DMS79 (cell line): Measurements from ENCODE around the gene CTNND2.

Experiments
- DNase-seq: peaks from one replicate; lab custom pipeline; 2025; lab: John Stamatoyannopoulos, UW

Gene CTNND2

DNA sequence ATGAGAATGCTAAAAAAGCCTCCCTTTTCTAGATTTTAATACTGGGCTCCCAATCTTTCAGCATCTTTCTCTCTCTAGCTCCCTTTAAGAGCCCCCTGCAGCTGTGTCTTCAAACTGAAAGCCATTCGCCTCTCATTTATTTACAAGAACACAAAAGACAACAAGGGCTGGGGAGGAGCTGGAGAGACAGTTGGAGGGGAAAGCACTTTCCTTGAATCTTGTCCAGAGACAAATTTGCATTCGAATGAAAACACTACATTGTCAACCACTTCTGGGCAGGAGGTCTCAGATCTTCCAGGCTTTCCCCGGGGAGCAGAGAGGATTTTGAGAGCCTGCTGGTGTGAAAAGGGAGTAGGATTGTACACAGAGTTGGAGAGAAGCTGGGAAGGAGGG is 518.3 kb downstream of the CTNND2 start:
- no peak for DNase-seq

- no peak for DNase-seq
These were observed 518.9 kb downstream of the CTNND2 start for GRCh38 chr5:11385251-11385900.

DNA sequence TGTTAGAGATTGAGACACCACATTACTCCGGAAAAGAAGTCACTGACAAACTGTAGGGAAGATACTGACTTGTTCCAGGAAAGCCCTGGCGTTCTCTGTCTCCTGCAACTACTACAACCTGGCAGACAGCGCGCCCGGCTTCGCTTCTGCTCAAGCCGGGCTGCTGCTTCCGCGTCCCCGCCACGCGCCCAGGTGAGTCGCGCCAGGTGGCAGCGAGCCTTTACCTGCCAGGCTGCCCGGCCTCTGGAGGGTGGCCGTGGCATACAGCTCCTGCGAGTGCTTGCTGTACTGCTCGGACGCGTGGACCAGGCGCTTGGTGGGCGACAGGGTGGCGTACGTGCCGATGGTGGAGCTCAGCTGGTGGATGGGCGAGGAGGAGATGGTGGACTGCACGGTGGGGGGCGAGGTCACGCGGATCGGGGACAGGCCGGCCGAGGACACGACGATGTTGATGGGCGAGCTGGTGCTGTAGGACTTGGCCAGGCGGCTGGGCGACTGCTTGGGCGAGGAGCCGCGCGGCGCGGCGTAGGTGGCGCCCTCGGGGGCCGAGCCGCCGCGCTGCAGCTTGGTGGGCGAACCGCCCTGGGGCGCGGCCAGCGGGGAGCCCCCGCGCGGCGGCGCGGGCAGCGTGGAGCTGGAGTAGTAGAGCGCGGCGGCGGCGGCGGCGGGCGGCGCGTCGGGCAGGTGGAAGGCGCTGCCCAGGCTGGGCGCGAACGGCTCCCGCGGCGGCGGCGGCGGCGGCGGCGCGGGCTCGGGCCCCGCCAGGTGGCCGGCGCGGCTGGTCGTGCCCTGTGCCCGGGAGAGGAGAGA is 519.6 kb downstream of the CTNND2 start:
- DNase-seq: no peak

DNA sequence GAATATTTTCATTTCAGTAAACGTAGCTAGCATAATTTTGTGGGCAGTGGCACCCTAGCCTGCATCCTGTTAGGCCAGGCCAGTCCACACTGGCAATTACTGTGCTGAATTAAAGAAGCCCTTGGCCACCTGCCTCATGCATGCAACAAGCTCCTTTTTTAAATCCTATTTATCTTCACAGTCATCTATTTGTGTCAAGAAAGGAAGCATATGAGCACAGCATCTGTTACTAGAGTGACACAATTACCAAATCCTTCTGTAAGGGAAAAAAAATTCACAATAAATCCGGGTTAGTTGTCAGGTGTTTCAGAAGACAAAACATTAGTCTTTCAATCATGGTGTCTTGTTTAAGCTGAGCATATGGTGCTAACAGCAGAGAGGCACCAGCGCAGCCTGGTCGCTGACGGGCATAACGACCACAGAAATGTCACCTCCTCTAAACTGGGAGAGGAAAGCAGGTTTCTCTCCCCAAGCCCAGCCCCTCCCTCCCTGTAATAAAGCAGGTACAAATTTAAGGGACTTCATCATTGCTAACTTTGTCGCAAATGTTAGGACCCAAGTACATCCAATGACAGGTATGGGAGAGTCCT is 520.6 kb downstream of the CTNND2 start:
- DNase-seq: no peak

- DNase-seq: no peak
These were observed 525.8 kb downstream of the CTNND2 start for GRCh38 chr5:11378461-11378860.

DNA sequence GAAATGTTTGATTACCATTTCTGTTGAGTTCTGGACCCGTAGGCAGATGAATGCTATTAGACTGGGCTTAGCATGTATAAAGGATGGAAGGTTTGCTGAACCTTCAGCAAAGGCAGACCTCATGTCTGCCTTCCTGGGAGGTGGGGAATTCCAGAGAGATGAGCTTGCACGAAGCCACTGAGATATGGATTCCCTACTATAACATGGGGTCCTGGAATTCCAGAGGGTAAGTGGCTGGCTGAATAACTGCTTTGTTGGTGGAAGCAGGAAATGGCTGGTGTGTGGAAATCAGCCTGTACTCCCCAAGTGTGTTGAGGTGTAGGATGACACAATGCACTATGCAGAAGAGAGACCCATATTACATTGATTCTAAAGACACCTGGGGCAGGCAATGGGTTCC is 526.4 kb downstream of the CTNND2 start:
- no peak for DNase-seq

DNA sequence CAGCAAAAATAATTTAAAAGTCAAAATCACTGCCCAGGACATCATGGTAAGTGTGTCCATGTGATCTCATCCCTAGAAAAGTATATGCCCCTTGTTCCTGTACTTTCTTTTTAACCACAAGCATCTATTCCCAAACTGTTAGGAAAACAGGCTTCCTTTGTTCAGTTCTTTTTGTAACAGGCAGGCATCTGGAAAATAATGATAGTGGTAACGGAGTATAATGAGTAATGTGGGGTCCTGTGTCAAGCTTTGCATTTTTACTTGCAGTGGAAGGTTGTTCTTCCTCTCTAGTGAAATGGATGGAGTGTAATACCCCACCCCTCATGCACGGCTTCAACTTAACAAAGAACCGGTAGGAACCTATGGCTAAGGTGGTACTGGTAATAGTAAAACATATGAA is 532.1 kb downstream of the CTNND2 start:
- DNase-seq: no peak

- DNase-seq: no peak
These were observed 533.2 kb downstream of the CTNND2 start for GRCh38 chr5:11371021-11371420.

- DNase-seq: no peak
These were observed 539.7 kb downstream of the CTNND2 start for GRCh38 chr5:11364531-11364930.

- DNase-seq: no peak
These were observed 540.5 kb downstream of the CTNND2 start for GRCh38 chr5:11363631-11364178.

DNA sequence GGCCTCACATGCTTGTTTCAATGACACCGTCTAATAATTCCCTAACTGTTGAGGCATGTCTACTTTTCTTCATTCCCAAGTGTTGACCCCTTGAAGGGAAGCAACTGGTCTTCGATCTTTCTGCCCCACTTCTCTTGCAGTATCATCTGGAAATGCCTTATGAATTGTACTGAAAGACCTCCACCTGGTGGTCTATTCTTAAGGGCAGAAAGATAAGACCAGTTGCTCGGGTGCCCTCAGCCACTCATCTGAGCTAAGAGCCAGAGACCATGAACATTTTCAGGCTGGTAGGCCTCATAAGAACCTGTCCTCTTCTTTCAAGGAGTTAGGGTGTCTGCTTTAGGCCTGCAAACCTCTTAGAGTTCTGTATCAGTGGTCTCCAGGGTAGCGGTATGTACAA is 542.5 kb downstream of the CTNND2 start:
- no peak for DNase-seq

DNA sequence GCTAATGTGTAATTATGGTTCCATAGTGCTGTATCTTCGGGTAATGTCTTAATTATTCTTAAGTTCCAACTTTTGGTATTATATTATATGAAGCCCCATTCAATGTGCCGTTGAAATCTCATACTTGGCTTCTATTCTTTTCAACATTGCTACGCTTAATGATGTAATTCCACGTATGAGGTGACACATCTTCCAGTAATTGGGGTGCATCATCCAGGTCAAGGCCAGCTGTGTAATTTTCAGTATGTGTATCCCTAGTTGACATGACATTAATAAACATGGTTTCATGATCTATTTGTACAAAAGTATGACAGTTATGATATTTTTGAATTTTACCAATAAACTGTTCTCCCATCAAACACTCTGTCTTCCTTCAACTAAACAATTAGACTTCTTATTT is 546.3 kb downstream of the CTNND2 start:
- no peak for DNase-seq

- DNase-seq: no peak
These were observed 548.8 kb downstream of the CTNND2 start for GRCh38 chr5:11355491-11355890.

DNA sequence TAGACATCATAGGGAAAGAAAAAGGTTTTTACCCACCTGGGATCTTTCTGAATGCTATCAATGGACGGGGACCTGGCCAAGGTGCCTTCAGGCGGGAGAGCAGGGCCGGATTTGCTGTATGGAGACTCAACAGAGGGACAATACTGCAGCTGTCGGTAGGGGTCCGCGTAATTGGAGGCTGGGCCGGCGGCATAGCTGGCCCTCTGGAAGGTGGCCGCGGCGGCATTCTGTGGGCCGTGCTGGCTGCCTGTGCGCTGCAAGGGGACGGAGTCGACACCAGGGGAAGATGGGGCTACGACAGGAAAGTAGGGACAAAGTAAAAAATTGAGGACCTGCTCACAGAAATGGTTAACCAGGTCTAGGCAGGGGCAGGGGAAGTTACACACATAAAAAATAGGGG is 557.9 kb downstream of the CTNND2 start:
- no peak for DNase-seq

GRCh38 chr5:11335881-11336760 is 568.1 kb downstream of the CTNND2 start:
- DNase-seq: no peak

GRCh38 chr5:11334404-11334803 is 569.8 kb downstream of the CTNND2 start:
- no peak for DNase-seq

DNA sequence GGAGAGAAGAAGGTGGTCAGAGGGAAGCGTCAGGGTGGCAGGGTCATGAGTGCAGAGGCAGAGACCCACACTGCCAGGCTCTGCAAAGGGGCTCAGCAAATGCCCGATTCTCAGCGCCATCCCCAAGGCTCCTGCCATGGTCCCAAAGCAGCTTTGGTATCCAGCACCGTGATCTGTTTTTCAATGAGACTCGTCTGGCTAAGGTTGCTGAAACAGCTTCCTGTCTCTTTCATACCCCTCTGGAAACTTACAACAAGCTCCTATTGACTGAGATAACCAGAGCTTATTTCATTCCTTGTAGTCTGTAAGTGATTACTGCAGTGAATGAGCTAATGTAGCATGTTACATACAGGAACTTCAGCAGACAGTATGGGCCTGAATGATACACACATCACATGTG is 574.6 kb downstream of the CTNND2 start:
- DNase-seq: no peak

DNA sequence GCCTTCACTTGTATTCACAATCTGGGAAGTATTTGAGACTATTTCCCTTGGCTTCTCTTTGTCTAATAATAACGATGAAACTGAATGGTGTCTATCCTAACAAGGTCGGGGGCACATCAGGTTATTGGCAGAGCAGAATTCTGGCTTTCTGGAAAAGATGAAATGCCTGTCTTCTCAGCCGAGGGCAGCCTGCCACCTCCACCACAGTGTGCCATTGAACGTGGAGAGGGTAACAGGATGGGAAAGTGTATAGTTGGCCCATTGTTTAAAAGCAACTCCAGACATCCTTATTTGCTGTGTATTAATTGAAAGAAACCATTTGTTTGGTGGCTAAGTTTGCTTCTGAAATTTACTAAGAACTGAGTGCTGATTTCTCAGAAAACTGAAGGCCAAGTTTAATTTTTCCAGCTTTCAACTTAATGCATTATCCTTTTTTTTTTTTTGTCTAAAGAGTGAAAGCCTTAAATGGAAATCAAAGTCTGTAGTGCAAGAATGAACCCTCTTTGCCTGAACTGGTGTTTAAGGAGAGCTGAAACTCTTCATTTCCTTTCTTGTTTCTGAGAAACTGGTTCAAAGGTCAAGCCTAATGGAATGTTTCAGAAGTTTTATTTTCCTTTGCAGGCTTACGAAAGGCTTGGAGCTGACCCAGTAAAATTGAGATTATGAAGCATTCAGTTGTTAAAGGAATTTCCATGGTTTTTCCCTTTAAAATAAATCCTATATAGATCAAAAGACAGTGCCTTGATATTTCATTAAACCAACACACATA is 579.5 kb downstream of the CTNND2 start:
- DNase-seq: no peak

- no peak for DNase-seq
These were observed 580.5 kb downstream of the CTNND2 start for GRCh38 chr5:11323761-11324160.

GRCh38 chr5:11322133-11322532 is 582.1 kb downstream of the CTNND2 start:
- no peak for DNase-seq

DNA sequence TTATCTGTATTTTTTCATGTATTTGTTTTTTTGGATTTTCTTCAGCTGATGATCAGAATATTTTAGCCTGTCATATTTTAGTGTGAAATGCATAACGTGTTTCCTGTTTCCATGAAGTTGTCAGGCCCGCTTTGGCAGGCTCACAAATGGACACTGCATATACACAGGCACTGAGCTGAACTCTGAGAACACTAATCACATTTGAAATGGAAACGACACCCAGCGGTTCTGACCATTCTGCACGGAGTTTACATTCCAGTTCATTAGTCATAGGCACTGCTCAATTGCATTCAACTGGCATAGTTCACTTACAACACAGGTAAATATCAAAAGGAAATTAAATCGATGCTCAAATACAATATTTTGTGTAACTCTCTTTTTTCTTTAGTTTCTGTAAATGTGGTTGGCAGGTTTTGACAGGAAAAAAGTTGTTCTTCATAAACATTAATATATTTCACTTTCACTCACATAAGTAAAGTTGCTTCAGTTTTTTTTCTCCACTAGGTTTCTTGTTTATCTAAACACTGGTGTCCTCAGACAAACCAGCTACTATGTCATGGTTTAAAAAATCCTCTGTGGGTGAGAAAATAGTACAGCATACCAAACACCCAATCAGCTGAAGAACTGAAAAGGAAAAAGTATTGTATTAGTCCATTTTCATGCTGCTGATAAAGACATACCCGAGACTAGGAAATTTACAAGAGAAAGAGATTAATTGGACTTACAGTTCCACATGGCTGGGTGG is 584.2 kb downstream of the CTNND2 start:
- DNase-seq: no peak
